OCI-LY1 (cell line): ENCODE measurements around the gene MAP7D1.

ENCODE experiments used
- EZH2 ChIP-seq: fragments of 200-600 bp; sonication (generic), shearing (Covaris generic); IDR thresholded peaks from 2 replicates; pipeline ENCODE4 v1.8.0; 2017; ENCODE audit warnings: borderline replicate concordance, mixed run types, mild to moderate bottlenecking, antibody characterized with exemption, low read length, moderate library complexity, mixed read lengths
- TF ChIP-seq, protein P1 (sequence below): fragments of 200-600 bp; sonication (generic), shearing (Covaris generic); IDR thresholded peaks from 2 replicates; pipeline ENCODE4 v1.5.1; 2017; ENCODE audit warnings: mild to moderate bottlenecking, antibody characterized with exemption, low read length, moderate library complexity, mixed read lengths

DNA sequence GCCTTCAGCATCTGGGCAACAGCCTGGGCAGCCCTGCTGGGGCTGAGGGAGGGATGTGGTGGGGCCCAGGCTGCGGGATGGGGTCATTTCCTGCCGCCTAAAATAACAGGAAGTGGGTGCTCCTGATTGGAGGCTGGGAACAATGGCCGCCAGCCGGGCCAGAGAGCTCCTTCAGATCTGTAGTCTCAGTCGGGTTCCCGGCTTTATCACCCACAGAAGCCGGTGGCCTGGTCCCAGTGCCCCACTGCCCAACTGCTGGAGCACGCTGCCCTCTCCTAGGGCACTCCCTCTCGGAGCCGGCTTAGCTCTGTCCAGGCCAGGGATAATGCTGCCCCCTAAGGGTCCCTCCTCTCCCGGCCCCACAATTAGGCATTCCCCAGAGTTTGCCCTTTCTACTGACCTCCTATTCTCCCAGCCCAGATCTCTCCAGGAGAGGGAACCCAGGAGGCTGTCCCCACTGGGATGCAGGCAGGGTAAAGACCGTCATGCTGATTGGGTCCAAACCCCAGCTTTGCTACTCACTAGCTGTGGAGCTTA is 5.1 kb downstream of the MAP7D1 start:
- TF ChIP-seq, protein P1, sequence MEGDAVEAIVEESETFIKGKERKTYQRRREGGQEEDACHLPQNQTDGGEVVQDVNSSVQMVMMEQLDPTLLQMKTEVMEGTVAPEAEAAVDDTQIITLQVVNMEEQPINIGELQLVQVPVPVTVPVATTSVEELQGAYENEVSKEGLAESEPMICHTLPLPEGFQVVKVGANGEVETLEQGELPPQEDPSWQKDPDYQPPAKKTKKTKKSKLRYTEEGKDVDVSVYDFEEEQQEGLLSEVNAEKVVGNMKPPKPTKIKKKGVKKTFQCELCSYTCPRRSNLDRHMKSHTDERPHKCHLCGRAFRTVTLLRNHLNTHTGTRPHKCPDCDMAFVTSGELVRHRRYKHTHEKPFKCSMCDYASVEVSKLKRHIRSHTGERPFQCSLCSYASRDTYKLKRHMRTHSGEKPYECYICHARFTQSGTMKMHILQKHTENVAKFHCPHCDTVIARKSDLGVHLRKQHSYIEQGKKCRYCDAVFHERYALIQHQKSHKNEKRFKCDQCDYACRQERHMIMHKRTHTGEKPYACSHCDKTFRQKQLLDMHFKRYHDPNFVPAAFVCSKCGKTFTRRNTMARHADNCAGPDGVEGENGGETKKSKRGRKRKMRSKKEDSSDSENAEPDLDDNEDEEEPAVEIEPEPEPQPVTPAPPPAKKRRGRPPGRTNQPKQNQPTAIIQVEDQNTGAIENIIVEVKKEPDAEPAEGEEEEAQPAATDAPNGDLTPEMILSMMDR: peak; percentile 41; the same call in 1 of the 2 replicates
- no peak for TF ChIP-seq EZH2
